Measurements from ENCODE around the gene MCTP1.

- TF ChIP-seq CTCF (conservative IDR thresholded peaks at IDR 0.05; ENCODE audit: low read depth, low read length) = no peak
- no peak for TF ChIP-seq EZH2 (IDR thresholded peaks at IDR 0.05; ENCODE audit: borderline replicate concordance, low read depth, low read length, poor library complexity, severe bottlenecking)
Measured at GRCh38 chr5:94748212-94748611, 536.7 kb downstream of the MCTP1 start.
